Measurements from ENCODE around the gene NOG.

Gene NOG

GRCh38 chr17:56597495-56597990 lies 4.0 kb downstream of the NOG start:
- peak; percentile 24 for DNase-seq

DNA sequence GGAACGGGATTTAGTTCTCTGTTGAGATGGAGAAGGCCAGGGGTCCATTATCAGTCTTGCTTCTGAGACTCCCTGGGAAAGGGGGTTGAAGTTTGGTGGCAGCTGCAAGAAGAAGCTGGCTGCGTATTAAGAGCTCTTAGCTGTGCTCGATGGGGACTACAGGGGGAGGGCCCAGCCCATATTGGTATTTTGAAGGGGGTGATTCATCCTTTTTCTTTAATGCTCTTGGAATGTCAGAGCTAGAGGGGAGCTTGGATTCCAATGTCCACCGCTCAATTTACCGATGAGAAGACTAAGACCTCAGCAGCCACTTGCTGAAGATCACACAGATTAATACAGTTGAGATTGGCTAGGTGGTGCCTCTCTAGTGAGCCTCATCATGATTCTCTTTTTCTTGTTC lies 5.0 kb downstream of the NOG start:
- no peak for DNase-seq

GRCh38 chr17:56599088-56599487 lies 5.6 kb downstream of the NOG start:
- no peak for DNase-seq

GRCh38 chr17:56599566-56599965 lies 6.1 kb downstream of the NOG start:
- no peak for DNase-seq

- DNase-seq, result no peak
These were observed 6.8 kb downstream of the NOG start for GRCh38 chr17:56600256-56600655.

DNA sequence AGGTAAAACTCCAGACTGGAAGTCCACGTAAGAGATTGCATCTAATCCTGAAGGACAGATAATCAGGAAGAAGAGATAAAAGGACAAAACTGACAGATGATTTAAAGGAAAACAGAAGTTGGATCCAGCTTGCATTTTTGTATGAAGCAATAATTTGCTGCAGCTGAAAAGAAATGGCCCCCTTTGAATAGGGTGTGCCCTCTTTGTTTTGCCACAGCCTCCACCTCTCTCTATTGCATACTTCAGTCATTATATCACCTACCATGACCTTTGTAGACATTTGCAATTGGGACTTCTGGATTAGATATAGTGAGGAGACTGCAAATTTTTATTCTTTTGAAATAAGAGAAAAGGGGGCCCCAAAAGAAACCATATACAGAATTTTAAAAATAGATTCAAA lies 8.1 kb downstream of the NOG start:
- DNase-seq, result no peak

GRCh38 chr17:56602292-56603130 lies 9.0 kb downstream of the NOG start:
- DNase-seq, result no peak

DNA sequence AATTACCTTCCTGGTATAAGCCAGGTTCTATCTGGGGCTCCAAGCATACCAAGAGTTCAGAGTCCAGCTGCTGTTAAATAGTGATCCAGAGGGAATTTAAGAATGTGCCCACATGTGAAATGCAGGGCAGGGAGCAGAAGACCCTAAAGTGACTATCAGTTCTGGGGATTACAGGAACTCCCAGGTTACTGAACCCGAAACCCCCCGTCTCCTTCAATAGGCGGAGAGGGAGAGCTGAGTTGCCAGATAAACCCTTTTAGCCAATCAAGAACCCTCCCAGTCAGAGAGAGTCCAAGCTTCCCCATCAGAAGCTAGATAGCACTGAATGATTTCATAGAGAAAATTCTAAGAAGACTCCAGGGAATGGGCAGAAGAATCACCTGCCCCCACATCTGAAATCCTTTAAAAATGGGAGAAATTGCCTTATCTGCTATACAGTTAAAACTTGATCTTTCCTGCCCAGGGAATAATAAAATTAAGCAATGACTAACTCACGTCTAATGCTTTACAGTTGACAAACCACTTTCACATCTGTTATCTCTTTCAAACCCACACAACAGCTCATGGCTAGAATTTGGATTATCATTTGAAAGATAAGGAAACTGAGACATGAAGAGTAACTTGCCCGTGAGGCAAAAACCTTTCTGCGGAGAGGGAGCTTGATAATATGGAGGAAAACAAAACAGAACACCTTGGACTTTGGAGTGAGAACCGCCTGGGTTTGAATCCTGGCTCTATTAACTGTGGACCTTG lies 10.2 kb downstream of the NOG start:
- DNase-seq, result no peak

DNA sequence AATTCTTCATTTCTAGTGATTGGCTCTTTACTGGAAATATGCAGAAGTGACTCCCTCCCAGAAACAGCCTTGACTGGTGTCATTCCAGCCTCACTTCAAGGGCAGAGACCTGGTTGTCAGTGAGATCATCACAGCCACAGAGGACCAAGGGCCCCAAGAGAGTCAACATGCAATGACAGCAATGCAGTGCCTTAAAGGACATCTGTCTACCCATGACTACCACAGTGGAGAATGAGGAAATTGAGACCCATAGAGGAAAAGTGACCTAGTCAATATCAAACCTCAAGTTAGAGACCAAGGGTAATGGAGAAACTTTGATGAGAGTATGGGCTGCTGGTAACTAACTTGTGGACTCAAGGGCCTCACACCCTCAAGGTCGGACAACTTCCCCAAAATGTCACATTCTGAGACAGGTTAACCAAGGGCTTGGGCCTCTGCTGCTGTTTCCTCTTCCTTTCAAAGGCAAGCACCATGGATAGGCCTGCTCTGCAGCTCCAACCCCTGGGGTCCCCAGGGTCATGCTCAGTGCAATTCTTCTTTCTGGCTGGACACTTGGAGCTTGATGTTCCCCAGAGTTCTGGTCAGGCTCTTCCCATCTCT lies 11.3 kb downstream of the NOG start:
- no peak for DNase-seq

GRCh38 chr17:56608944-56609343 lies 15.4 kb downstream of the NOG start:
- no peak for DNase-seq

DNA sequence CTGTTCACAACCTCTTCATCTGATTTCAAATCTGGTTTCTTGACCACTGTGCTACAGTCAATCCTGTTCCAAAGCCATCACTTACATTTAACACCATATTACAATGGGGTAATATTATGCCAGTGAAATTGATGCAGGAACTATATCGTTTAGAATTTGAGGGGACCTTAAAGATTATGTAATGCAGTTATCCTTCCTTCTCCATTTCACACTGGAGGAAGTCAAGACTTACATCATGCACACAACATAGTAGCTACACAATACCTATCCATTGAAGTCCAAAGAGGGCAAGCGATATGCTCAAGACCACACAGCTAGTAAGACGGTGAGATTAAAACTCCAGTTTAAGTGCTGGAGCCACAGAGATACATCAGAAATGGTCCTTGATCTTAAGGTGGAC lies 16.8 kb downstream of the NOG start:
- no peak for DNase-seq

GRCh38 chr17:56613131-56613530 lies 19.6 kb downstream of the NOG start:
- DNase-seq, result no peak

DNA sequence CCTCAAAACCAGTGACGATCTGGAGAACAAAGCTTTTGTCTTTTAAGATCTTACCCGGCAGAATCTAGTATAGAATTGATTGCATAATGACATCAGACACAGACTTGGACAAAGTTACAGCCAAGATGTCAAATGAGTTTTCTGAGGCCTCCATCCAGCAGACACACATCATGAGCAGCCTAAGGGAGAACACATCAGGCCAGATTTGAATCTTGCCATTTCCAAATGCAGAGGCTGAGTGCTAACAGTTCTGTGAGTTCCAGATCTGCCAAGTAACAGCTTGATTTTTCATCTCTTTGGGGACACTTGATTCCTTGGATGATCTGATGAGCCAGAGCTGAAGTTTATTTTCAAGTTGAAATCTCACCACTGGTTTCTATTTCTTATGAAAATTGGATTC lies 21.0 kb downstream of the NOG start:
- DNase-seq, result no peak

- DNase-seq, result no peak
These were observed 22.7 kb downstream of the NOG start for GRCh38 chr17:56616239-56616638.

DNA sequence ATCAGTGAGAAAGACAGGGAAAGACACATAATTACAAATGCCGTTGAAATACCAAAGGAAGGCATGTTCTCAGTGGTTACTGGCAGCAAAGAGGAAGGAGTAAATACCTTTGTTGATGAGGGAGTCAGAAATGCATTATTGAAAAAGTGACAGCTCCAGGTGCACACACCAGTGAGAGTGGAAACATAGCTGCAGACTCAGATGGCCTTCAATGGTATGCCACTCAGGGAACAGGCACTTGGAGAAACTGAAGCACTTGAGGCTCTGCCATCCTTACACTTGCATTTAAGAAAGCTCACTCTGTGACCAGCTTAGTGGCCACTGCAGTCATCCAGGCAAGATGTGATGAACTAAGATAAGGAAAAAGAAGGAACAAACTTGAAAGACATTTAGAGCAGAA lies 29.9 kb downstream of the NOG start:
- DNase-seq, result no peak

DNA sequence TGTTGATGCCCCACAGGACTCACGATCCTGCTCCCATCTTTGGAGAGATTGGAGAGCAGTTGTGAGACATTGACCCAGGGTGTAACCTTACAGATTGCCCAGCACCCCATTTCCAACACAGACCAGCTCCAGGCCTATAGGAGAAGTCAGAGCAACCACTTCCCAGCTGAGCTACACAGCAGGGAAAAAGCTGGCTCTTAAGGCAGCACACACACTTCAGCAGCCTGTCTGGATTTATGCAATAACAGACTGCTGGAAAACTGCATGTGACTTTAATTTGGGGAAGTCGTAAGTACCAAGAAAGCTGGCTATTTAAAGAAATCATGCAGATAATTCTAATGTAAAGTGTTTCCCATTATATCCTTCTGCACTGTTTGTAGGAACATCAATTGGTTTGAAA lies 30.8 kb downstream of the NOG start:
- no peak for DNase-seq

GRCh38 chr17:56624912-56625311 lies 31.4 kb downstream of the NOG start:
- no peak for DNase-seq

GRCh38 chr17:56629531-56630075 lies 36.1 kb downstream of the NOG start:
- DNase-seq, result no peak

GRCh38 chr17:56630202-56630601 lies 36.7 kb downstream of the NOG start:
- DNase-seq, result no peak

DNA sequence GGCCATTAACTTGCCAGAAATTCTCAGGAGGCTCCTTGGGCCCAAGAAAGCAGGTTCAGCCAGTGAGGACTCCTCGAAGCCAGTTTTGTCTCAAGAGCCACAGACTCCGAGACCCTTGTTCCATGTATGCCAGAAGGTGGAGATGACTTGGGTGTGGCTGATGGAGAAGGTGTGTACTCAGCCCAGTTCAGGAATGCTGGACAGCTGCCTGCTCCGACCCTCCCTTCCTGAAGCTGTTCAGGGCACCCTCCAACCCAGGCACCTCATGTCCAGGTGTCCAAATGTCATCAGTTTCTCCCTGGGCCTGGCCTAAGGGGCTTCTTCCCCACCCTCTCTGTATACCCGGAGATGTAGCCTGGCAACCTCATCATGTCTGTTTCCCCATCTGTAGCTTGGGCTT lies 40.2 kb downstream of the NOG start:
- DNase-seq, result no peak

DNA sequence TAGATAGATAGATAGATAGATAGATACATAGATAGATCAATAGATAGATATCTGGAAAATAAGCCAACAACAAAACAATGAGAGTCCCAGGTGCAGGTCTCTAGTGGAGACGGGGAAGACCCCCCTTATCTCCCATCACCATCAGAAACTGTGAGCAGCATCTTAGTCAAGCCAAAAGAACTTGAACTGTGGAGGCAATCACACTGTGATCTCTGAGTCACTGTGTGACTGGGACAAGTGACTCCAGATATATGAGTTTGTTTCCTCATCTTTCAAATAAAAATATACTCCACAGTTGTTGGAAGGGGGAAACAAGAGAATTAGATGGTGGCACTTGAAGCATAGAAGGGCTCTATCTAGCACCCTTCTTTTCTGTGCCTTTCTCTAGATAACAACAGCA lies 42.1 kb downstream of the NOG start:
- DNase-seq, result no peak

DNA sequence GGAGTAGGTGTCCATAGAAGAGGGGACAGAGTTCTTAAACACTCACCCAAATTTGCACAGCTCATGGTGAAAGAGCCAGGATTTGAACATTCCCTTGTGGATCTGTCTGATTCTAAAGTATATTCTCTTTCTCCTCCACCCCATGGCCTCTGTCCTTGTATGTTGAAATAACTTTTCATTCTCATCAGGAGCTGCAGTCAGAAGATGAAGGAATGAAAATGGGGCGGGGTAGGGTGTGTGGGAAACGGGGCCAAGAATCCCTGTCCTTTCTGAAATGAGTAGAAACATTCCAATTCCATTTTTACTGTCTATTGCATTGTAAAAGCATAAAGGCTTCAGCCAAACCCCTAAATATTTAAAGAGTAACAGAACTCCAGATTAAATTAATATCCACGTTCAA lies 42.8 kb downstream of the NOG start:
- no peak for DNase-seq

- no peak for DNase-seq
These were observed 43.8 kb downstream of the NOG start for GRCh38 chr17:56637254-56637653.

All from stimulated activated CD4-positive, alpha-beta T cell treated with anti-CD3 and anti-CD28 coated beads, Interleukin-4, amount 100 ng/mL, for 1 hour (primary cell).